OCI-M1 (cell line): Measurements from ENCODE around the gene OGFOD3.
A peak's percentile ranks its signal among the peaks of the same experiment; 100 is the strongest.

Source experiments
- DNase-seq: peaks from one replicate; lab custom pipeline; 2025; lab: John Stamatoyannopoulos, UW

The OGFOD3 gene

DNA sequence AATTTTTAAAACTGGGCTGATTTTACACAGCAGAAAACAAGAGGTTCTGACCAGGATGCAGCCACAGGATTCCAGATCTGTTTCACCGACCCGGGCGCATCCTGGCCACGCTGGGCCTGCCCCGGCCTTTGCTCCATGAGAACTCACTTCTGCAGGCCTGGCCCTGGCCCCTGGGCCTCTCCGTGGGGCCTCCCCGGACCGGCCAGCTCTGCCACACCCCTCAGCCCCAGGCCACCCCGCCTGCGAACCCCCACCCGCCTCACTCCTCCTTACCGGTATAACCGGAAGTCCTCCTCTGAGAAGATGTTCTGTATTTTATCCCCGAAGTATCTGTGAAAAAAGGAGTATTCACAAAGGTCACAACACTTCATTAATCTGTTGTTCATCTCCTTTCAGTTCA lies 13.3 kb downstream of the OGFOD3 start:
- no peak for DNase-seq

DNA sequence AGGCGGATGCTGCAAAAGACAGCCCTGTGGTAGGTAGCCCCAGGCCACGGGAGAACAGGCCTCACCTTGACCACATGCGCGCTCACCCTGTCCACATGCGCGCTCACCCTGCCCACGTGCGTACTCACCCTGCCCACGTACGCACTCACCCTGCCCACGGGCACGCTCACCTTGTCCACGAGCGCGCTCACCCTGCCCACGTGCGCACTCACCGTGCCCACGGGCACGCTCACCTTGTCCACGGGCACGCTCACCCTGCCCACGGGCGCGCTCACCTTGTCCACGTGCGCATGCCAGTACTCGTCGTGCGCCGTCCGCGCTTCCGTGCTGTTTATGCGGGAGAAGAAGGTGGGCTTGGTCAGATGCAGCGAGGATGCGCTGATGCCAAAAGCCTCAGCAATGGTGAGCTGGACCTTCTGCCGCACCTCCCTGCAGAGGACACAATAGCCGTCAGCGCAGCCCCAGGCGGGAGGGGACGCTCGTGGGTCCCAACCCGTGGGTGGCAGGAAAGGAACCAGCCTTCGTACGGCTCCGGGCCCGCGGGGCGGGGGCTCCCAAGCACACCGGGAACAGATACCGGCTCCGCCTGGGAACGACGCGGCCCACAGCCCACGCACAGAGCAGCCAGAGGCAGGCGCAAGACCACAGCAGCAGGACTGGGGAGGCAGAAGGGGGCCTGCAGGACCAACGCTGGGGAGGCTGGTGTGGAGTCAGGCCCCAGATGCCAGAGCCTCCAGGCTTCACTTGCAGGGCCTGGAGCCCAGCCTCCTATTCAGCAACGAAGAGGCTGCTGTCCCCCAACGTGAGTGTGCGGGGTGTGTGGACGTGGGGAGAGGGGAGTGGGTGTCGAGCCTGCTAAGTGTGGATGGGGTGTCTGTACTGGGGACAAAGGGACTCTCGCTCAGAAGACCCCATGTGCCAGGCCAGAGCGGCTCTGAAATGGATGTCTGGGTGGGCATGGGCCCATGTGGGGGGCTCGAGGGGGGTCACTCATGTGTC lies 14.4 kb downstream of the OGFOD3 start:
- DNase-seq, result no peak

DNA sequence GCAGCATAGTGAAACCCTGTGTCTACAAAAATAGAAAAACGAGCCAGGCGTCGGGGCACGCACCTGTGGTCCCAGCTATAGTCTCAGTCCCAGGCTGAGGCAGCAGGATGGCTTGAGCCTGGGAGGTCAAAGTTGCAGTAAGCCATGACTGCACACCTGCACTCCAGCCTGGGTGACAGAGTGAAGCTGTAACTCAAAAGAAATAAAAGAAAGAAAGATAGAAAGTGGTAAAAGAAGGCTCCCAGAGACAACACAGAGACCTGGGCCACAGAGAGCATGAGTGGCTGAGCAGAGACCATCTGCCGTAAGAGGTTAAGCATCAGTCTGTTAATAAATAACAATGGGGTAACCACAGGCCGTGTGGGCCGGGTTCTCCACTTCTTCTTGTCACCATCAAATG lies 15.5 kb downstream of the OGFOD3 start:
- no peak for DNase-seq

DNA sequence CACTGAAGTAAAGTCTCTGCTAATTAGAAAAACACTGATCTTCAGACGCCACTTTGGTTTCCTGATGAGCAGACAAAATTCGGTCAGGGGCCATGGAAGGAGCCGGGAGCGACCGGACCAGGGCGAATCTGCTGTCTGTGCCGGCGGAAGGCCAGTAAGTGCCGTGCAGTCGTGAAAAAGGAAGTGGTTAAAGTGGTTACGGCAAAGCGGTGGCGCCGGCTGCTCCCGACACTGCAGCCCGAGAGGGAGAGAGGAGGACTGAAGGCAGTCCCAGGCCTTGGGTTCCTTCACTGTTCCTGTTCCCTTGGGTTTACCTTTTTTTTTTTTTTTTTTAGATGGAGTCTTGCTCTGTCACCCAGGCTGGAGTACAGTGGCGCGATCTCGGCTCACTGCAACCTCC lies 17.6 kb downstream of the OGFOD3 start:
- peak; percentile 94 for DNase-seq

DNA sequence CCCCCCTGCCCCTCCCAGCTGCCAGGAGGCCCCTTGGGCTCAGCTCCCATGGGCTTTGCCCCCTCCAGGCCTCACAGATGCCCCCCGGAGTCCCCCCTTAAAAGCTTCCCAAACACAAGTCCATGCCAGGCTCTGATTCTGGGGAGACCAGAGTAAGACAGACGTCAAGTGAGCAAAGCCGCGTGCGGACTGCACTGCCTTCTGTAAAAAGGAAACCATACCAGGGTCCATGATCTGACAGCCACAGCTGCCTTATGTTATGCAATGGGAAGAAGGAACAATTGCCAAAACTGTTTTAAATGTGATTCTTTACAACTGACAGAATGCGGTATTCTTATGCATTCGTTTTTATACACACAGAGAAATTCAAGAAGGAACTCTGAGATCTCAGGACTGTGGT lies 18.2 kb downstream of the OGFOD3 start:
- DNase-seq, result peak; percentile 47

DNA sequence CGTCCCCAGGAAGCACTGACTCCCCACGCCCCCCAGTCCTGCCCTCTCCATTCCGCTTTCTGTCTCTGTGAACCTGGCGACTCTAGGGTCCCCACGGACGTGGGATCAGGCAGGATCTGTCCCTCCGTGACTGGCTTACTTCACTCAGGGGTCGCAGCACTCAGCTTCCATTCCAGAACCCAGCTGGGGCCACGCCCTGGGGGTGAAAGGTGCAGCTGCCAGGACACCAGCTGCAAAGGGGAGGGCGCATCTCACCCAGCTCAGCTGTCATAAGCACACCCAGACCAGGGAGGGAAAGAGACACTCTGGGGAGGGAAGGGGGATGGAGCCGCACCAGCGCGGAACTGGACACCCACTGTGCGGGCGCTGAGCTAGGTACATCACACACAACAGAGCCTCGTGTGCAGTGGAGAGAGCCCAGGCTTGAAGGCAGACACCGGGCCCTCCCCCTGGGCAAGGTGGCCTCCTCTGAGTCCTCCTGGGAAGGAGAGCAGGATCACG lies 18.7 kb downstream of the OGFOD3 start:
- DNase-seq, result no peak

DNA sequence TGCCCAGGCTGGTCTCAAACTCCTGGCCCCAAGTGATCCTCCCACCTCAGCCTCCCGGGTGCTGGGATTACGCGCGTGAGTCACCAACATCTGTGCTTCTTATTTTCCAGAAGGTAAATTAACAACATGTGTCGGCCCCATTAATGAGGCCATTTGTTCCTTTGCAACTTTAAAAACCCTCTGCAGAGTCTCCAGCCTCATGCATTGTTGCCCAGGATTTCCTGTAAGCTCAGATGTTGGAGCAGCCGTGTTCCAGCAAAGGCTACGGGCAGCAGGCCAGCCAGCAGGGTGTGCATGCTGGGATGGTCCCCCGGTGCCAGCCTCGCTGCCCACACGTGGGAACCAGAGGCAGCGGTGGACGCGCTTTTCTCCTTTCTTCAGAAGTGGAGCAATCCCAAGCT lies 19.3 kb downstream of the OGFOD3 start:
- DNase-seq, result no peak

DNA sequence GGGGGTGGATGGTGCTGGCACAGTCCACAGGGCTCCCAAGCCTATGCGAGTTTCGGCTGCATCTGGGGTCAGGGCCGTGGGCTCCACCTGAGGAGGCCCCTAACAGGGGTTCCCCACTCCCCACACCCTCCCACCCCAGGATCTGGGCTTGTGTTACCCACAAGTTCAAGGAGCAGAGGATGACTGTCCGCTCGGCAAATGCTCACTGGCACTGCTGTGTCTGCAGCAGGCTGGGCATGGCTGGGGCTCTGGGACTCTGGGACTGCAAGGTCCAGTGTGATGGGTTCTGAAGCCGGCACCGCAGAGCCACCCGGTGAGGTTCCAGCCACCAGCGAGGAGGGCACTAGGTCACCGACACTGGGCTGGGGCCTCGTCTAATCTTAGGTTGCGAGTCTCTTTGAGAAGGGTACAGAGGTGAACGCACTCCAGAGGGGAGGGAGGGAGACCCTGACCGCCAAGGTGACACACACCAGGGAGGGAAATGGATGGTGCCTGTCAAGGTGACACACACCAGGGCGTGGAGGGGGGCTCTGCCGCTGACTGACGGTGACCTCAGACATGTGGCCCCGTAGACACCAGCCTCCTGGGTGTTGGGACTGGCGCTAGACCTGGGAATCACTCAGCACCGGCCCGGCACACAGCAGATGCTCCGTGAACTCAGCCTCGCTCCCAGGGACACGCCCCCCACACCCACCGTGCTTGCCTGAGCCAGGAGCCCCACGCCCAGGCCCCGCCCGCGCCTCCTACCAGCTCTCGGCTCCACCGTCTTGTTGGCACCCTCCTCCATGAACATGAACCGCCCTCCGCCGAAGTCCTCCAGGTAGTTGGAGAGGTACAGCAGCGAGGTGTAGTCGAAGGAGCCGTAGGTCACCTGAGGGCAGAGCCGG lies 20.7 kb downstream of the OGFOD3 start:
- no peak for DNase-seq

DNA sequence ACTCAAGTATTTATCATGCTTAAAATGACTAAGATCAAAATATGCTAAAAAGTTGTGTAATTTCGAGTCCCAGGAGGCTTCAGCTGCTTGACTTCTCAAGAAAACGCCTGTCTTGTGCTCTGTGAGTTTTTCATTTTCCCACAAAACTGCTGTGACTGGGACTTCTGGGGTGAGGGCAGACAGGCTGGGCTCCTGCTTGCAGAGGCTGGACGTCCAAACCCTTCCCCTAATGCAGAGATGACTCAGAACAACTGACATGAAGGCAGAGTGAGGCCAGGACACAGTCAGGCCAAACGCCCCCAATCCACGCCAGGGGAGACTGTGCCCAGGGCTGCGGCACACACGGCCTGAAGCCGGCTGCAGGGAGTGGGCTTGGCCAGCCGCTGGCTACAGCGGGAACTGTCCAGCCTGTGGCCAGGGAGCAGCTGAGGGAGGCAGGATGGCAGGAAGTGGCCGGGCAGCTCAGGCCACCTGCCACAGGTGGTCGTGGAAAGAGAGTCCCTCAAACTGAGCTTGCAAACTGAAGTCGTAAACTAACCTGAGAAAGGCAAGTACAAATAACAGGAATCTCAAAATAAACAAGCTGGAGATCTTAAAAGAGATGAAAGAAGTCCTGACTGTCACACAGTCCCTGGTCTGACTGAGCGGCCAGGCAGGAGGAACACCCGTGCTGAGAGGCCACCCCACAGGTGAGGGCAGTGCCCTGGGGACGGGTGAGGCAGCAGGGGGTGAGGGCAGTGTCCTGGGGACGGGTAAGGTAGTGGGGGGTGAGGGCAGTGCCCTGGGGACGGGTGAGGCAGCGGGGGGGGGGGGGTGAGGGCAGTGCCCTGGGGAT lies 21.6 kb downstream of the OGFOD3 start:
- no peak for DNase-seq

DNA sequence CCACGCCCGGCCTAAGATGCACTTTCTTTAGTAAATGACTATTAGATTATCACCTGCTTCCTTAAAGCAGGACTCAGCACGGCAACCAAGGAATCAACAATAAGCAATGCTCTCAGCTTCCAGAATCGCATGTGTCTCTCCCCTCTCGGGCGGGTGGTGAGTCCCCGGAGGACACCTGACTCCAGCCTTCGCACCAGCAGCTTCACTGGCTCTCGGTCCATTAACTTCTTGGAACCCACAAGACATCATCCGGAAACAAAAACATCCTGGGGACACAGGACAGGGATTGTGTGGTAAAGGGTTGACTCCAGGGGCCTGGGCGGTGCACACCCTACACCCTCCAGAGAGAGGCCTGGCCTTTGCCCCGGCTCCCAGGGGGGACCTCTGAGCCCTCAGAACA lies 24.1 kb downstream of the OGFOD3 start:
- DNase-seq, result no peak

DNA sequence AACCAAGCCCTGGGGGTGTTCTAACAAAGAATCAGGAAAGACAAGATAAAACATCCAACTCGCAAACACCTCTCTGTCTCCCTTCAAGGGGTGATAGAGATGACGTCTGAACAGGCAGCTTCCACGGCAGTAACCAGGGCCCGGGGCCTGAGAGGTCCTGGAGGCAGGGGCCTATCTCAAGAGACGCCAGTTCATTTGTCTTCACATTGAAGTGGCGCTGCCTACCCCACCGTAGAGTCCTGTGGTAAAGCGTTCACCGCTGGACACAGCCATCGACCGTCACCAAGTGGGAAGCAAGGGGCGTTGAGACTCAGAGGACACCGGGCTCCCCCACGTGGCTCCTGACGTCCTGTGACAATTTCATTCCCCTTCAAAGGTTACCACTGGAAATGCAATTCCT lies 25.4 kb downstream of the OGFOD3 start:
- no peak for DNase-seq

DNA sequence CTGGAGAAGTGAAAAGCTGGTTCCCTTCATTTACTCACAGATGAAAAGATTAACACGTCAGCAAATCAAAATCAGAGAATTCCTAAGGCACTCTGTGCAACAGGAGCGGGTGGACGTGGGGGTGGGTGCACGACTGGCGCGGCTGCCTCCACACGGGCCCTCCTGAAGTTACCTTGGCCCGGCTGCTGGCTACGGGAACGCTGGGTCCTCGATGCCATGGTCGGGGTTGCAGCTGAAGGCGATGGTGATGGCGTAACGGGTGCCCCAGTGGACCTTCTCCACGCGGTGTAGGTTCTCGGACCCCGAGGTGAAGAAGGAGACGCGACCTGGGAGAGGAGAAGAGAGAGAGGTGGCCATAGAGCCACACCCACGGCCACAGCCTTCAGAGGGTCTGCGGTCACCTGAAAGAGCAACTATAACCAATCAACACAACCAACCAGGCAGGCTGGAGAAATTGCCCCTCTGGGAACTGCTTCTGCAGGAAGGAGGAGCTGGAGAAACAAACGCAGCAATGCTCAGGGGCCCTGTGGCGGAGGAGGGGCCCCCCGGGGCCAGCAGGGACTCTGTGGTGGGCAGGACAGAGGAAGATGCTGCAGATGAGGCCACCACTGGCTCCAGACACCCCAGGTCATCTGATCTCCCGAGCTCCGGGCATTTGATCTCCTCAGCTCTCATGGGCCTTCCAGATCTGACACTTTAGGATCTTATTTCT lies 26.0 kb downstream of the OGFOD3 start:
- DNase-seq, result no peak

DNA sequence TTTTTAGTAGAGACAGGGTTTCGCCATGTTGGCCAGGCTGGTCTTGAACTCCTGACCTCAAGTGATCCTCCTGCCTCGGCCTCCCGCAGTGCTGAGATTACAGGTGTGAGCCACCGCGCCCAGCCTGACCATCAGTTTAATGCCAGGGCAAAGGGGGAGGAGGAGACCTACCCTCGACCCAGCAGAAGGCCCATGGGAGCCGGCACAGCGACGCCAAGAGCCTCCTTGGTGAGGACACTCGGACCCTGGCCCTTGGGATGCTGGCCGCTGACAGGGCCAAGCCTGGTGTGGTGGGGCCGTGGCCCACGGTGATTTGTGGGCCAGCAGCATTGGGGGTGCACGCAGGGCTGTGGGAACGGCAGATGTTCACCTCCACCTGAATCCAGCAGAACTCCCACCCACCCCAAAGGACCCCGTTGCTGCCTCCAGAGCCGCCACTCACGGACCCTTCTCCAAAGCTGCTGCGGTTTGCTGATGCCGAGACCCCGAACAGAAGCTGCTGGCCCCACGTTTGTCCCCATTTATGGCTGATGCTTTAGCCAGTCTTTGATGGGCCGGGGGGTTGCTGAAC lies 26.8 kb downstream of the OGFOD3 start:
- no peak for DNase-seq

DNA sequence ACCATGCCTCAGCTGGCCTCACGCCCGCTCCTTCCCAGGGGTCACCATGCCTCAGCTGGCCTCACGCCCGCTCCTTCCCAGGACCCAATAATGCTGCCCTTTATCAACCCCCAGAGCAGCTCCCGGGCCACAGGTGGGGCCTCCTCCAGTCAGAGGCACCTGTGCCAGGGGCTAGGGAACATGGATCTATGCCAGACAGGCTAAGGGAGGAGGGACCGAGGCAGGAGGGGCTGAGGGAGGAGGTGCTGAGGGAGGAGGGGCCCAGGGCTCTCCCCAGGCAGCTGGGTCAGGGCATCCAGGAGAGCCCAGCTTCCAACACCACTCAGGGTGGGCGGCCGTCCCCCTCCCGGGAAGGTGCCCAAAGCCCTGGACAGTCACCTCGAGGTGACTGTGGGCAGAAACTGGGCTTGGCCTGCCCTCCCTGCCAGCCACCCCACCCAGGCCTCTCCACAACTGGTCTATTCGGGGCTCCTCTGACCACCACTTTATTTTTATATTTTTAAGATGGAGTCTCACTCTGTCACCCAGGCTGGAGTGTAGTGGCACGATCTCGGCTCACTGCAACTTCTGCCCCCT lies 27.4 kb downstream of the OGFOD3 start:
- DNase-seq, result no peak

DNA sequence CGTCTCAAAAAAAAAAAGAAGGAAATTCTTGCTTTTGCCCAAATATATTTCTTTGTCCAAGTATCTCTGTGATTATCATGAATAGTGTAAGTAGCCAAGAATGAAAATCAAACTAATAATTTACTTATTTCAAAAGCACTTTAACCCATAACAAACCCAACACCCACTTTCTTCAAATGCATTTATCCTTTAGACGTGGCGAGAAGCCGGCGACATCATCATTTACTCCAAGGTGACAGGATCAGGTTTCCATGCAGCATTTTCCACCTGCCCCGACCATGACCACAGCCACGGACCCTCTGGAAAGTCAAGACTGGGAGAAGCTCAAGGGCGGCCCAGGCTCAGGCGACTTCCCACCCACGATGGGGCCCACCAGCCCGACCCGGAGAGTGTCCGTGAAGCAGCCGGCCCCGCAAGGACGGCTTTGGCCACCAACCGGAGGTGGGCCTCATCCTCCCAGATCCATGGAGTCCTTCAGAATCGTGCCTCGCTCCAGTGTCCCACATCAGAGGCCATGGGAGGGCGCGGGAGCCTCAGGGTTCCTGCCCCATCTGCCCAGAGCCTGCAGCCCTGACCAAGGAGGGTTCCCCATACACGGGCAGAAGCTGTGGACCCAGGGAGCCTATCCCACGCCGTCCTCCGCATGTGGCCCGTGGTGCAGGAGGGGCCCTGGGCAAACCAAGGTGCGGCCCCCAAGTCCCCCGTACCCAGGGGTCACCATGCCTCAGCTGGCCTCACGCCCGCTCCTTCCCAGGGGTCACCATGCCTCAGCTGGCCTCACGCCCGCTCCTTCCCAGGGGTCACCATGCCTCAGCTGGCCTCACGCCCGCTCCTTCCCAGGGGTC lies 28.1 kb downstream of the OGFOD3 start:
- DNase-seq, result no peak

DNA sequence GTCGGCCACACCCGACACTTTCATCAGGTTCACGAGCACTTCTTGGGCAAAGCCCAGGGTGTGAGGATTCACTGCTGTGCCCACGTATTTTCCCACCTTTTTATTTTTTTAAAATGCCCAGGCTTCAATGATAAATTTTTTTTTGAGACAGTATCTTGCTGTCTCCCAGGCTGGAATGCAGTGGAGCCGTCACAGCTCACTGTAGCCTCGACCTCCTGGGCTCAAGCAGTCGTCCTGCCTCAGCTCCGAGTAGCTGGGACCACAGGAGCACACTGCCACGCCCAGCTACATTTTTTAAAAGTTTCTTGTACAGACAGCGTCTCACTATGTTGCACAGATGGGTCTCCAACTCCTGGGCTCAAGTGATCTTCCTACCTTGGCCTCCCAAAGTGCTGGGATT lies 29.0 kb downstream of the OGFOD3 start:
- no peak for DNase-seq

DNA sequence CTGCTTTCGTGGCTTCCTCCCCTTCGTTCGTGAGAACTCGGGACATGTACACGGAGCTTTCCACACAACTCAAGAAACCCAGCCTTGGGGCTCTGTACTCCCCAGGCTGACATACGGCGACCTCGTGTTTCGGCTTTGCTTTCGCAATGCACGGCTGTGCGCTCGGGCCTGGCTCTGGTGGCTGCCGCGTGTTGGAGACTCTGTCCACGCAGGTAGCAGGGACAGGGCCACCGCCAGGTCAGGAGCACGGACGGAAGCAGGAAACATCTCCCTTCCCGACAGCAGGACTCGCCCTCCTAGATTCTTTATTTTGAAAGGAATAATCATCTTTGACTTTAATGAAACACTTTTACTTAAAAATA lies 29.5 kb downstream of the OGFOD3 start:
- no peak for DNase-seq

DNA sequence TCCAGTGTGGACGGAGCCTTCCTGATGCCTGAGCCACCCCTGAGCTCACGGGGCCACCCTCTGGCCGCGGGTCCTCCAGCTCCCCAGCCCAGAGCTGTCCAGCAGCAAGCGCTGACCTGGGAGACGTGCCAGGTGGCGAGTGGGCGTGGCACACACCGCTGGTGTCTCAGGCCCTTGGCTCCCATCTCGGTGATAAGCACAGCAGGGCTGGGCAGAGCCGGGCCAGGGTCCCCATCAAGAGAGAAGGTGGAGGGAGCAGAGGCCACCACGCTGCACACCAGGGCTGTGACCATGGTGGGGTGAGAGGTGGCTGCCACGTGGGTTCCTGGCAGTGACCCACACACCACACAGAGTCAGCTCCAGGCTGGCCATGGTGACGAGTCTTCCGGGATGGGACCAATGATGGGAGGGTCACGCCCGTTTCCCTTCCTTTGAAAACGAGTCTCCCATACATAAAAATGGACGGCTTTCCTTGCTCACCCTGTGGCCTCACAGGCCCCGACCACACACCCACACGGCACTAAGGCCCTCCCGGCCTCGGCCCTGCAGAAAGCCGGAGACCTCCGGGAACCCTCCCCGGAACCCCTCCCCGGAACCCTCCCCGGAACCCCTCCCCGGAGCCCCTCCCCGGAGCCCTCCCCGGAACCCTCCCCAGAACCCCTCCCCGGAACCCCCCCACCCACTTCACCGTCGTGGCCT lies 30.0 kb downstream of the OGFOD3 start:
- peak; percentile 14 for DNase-seq

DNA sequence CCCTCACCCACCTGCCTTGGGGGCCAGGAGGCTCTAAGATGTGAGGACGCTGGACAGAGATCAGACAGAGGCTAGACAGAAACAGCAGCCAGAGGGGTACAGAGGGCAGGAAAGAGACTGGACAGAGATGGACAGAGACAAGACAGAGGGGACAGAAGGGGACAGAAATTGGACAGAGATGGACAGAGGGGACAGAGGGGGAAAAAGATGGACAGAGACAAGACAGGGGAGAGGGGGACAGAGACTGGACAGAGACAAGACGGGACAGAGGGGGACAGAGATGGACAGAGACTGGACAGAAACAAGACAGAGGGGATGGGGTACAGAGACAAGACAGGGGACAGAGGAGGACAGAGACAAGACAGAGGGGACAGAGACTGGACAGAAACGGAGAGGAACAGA lies 30.7 kb downstream of the OGFOD3 start:
- no peak for DNase-seq
